Caki2 (cell line): ENCODE results near the gene PRSS50. TPM values are rescaled to one million over a fixed set of nuclear protein-coding genes. Genes with fewer than 3 reads are reported as not detected.

Experiments used
- DNase-seq: peaks from one replicate; pipeline ENCODE4 v3.0.0-alpha.2; 2015; ENCODE audit warnings: low read depth
- in situ Hi-C: cut with HindIII; loops from 2 replicates; pipeline ENCODE4 v1.10.0; 2016; ENCODE audit warnings: low sequenced_read_pairs, low pct_unique_long_range_greater_than_20kb, mixed read lengths
- total RNA-seq: library from RNA; depleted of rRNA; stranded (reverse); fragments of >200 nt; shearing (Covaris generic); gene quantifications from 2 replicates; pipeline ENCODE4 v1.2.3, GENCODE V29; 2014; ENCODE audit warnings: low replicate concordance

Gene PRSS50
- total RNA-seq, 1 experiment from 2014 or later, result not detected

DNA sequence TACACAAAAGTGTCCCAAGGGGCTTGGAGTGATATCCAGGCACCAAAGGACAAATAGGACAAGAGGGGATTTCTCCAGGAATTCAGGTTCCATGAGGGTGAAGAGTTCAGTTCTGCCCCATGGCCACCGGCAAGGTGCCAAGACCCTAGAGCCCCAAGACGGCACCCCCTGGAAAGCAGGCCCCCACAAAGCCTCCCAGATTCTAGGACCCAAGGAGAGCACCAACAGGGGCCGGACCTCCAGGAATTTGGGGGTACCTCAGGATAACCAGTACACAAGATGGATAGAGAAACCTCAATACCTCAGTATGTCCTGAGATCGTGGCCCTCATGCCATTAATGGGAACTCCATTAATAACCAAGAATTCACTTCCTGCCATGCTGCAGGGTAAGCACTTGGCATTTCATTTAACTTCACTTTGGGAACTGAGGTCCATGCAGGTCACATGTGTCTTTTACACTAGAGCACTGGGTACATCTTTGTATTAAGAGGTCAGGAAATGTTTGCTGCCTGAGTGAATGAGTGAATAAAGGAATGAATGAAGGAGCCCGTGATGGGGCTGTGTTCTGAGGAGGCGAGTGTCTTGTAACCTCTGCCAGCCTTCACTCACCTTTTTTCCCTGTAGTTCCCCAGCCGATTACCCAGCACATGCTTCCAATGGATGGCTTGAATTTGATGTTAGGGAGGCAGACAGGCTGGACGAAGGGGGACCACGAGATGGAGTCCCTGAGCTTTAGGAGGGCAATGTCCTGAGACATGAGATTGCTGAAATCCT is 15.5 kb upstream of the PRSS50 start:
- in situ Hi-C loops, result no loop called here
- DNase-seq, result no peak

- in situ Hi-C loops, result no loop called here
- no peak for DNase-seq
Observed at GRCh38 chr3:46731795-46732194, 14.1 kb upstream of the PRSS50 start.

DNA sequence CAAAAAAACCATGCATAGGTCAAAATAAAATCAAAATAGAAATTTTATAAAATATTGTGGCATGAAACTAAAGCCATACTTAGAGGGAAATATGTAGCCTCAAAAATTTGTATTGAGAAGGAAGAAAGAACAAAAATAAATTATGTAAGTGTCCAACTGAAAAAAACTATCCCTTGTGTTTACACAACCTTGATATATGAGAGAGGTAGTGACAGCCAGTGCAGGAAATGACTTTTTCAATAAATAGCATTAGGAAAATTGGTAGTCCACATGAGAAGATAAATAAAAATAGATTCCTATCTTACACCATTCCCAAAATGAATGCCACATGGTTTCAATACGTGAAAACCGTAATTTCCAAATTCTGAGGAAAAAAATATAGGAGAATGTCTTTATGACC is 13.2 kb upstream of the PRSS50 start:
- in situ Hi-C loops, result no loop called here

DNA sequence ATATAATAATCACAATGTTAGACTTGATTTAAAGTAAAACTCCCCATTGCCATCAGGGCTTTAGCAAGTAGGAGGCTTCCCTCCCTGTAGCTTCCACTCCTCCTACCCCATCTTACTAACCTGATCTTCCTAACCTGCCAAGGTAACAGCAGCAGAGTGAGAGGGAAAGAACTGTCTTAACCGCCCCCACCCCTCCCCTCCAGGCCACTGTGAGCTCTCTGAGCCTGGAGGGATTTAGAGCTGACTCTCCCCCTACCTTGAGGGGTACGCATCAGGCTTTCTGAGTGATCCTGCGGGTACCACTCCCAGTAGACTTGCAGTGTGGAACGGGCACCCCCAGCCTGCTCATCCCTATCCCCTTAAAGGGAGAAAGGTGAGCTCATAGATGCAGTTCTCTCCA is 11.4 kb upstream of the PRSS50 start:
- DNase-seq, result no peak
- in situ Hi-C loops, result no loop called here

More for the DNA sequence above, 13.2 kb upstream of the PRSS50 start:
- no peak for DNase-seq

DNA sequence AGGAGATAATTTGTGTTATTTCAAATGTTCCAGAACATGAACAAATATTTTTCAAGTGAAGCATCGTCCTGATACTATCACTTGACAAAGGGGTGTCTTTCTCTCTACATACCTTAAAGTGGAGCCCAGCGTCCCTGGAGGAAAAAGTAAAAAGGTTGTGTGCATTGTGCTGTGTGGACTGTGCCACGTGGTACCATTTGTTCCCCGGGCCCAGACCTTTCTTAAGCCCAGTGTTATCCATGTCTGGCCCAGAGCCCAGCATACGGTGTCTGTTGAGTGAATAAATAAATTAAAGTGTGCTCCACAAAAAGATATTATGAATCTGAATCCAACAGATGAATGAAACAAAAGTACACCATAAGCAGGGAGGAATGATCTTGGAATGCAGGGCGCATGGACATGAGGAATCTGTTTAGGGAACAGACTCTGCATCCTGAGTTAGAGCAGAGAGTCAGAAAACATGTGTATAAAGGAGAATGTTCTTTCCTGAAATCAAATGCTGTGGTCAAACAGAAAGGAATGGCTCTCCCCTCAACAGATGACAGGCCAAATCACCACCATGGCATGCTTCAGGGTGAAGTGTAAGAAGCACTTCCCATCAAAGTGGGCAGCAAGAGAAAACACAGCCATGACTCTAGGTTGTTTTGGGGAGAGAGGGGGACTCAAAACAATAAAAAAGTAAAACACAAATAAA is 8.1 kb upstream of the PRSS50 start:
- DNase-seq, result no peak
- in situ Hi-C loops, result no loop called here

- DNase-seq, result no peak
- in situ Hi-C loops, result no loop called here
Observed at GRCh38 chr3:46724424-46724823, 6.8 kb upstream of the PRSS50 start.

GRCh38 chr3:46722443-46722842 is 4.8 kb upstream of the PRSS50 start:
- DNase-seq, result no peak
- in situ Hi-C loops, result no loop called here

- DNase-seq, result no peak
- in situ Hi-C loops, result no loop called here
Observed at GRCh38 chr3:46721009-46721408, 3.3 kb upstream of the PRSS50 start.

GRCh38 chr3:46719735-46720271 is 2.1 kb upstream of the PRSS50 start:
- DNase-seq, result no peak
- in situ Hi-C loops, result no loop called here

DNA sequence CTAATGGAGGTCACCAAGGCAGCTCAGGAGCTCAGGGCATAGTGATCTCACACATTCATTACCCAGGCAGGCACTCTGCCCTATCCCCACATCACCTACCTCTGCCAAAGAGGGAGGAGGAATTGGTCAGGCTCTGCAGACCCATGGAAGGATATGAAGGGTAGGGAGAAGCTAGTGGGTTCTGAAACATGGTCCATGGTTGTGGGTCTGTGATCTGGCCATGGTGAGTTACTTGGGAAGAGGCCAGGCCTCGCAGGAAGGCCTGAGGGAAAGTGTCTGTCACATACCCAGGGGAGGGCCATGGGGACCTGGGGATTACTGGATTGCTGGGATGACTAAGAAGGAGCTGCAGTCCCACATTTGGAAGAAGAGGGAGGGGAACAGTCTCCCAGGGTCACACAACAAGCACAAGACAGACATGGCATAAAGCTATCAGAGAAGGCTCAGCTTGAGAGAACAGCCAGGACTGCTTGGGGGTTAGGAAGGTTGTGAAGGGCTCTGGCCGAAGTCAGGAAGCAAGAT is 1.4 kb upstream of the PRSS50 start:
- in situ Hi-C loops, result no loop called here
- DNase-seq, result no peak

GRCh38 chr3:46716461-46717441 is 918 bp downstream of the PRSS50 start:
- in situ Hi-C loops, result no loop called here

DNA sequence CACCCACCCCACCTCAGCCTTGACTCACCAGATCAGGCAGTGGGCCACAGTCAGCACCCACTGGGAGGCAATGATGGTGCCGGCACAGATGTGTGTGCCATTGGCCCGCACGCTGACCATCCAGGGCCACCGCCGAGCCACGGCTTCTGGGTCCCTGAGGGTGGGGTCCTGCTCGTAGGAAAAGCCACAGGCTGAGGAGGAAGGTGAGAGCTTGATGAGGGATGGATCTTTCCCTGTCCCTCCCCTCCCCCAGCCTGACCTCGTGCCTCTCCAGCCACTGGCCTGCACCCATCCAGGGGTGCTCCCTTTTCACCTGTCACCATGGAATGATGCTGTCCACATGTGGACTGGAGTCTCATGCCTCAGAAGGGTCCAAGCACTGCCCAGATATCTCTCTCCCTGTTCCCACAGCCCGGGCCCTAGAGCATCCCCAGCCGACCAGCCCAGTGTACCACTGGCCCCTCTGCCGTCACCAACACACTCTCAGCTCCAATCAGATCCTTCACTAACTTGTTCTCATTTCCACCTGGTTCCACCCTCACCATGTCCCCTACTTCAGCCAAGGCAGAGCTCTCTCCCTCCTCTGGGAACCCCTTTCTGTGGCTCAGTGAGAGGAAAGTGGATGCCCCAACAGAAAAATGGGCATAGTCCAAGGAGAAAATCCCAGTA is 2.0 kb downstream of the PRSS50 start:
- no peak for DNase-seq

More at GRCh38 chr3:46716461-46717441, 918 bp downstream of the PRSS50 start:
- DNase-seq, result no peak

GRCh38 chr3:46714728-46715506 is 2.8 kb downstream of the PRSS50 start:
- in situ Hi-C loops, result no loop called here
- no peak for DNase-seq

More for the DNA sequence above, 2.0 kb downstream of the PRSS50 start:
- in situ Hi-C loops, result no loop called here

GRCh38 chr3:46713898-46714552 is 3.6 kb downstream of the PRSS50 start:
- peak; percentile 50 for DNase-seq
- in situ Hi-C loops, result no loop called here

GRCh38 chr3:46713050-46713897 is 4.4 kb downstream of the PRSS50 start:
- in situ Hi-C loops, result no loop called here
- DNase-seq, result no peak
